ENCODE measurements around the gene SNRNP200. TPM values are rescaled to one million over a fixed set of nuclear protein-coding genes. Genes with fewer than 3 reads are reported as not detected.

Gene SNRNP200
- polyA plus RNA-seq, 6 donors from 2014 or later = 61.7 to 95.9 (median 71.2) TPM

DNA sequence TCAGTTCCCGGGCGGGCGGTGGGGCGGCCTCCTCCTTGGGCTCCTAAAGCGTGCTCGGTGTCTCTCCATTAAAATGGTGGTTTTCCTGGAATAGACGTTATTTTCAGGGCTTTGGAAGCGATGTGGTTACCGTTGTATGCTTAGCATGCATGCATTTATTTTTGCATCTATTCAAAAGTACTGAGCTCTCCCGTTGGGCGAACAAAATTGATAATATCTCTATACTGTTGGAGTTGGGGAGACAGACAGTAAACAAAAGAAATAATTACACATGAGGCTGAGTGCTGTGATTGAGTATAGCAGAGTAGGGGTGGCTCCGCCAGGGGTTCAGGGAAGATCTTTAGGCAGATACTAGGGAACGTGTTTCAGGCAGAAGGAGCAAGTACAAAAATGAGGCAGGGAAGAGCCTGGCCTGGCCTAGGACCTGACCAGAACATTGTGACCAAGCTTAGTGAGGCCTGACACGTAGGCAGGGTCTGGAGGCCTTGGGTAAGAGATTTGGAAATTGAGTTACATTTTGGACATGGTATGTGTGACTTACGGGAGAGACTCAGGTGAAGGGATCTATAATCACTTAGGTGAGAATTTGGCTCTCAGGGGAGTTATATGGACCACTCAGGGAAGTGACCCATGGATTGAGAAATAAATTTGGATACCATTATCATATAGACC, 30.9 kb upstream of the SNRNP200 start:
- ATAC-seq (ENCODE audit: low read depth in 2 of 2) (no peak), DNase-seq (no peak)
- Mint-ChIP-seq H3K27me3 (no peaks in the 10 kb centered on the region), H3K4me1 (peaks cover 24 to 28% (median 25%) of the 10 kb centered on the region in 3 donors), H3K36me3 (no peaks in the 10 kb centered on the region), H3K27ac (peak overlapping the region; percentile 48 to 97 (median 79)), H3K4me3 (peak overlapping the region; percentile 77 to 96 (median 88)), H3K9me3 (no peaks in the 10 kb centered on the region)

GRCh38 chr2:96333708-96334107, 28.4 kb upstream of the SNRNP200 start:
- Mint-ChIP-seq H3K27ac (peak overlapping the region in 4 of 6 donors; percentile 18 to 90 (median 64)), H3K4me3 (peak overlapping the region in 6 of 8 donors; percentile 74 to 96 (median 84)), H3K36me3 (no peaks in the 10 kb centered on the region), H3K27me3 (no peaks in the 10 kb centered on the region), H3K9me3 (no peaks in the 10 kb centered on the region), H3K4me1 (peaks cover 24 to 28% (median 25%) of the 10 kb centered on the region in 3 donors)
- DNase-seq (no peak), ATAC-seq (ENCODE audit: low read depth in 2 of 2) (no peak)

GRCh38 chr2:96330407-96330806, 25.1 kb upstream of the SNRNP200 start:
- H3K36me3 Mint-ChIP-seq = no peaks in the 10 kb centered on the region
- peaks cover 22 to 34% (median 30%) of the 10 kb centered on the region in 3 donors for H3K4me1 Mint-ChIP-seq
- H3K27ac Mint-ChIP-seq = no peak overlapping the region
- no peaks in the 10 kb centered on the region for H3K9me3 Mint-ChIP-seq
- H3K27me3 Mint-ChIP-seq = no peaks in the 10 kb centered on the region
- H3K4me3 Mint-ChIP-seq = no peak overlapping the region
- DNase-seq (no peak), ATAC-seq (ENCODE audit: low read depth in 2 of 2) (no peak)

DNA sequence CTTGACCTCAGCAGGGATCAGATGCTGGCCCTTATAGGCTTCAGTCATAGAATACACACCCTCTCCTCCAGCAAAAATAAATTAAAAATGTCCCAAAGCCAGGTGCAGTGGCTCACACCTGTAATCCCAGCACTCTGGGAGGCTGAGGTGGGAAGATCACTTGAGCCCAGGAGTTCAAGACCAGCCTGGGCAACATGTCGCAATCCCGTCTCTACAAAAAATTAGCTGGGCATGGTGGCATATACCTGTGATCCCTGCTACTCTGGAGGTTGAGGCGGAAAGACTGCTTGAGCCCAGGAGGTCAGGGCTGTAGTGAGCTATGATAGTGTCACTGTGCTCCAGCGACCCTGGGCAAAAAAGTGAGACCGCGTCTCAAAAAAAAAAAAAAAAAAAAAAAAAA, 24.5 kb upstream of the SNRNP200 start:
- Mint-ChIP-seq H3K4me1 (peaks cover 23 to 35% (median 28%) of the 10 kb centered on the region in 3 donors), H3K9me3 (no peaks in the 10 kb centered on the region), H3K27me3 (no peaks in the 10 kb centered on the region), H3K36me3 (no peaks in the 10 kb centered on the region), H3K4me3 (no peak overlapping the region), H3K27ac (no peak overlapping the region)
- DNase-seq = no peak
- no peak for ATAC-seq (ENCODE audit: low read depth in 2 of 2)

GRCh38 chr2:96329456-96329855, 24.1 kb upstream of the SNRNP200 start:
- peaks cover 23 to 35% (median 29%) of the 10 kb centered on the region in 3 donors for H3K4me1 Mint-ChIP-seq

GRCh38 chr2:96326990-96327820, 21.9 kb upstream of the SNRNP200 start:
- H3K27me3 Mint-ChIP-seq = no peaks in the 10 kb centered on the region
- H3K27ac Mint-ChIP-seq = peak overlapping the region in 1 of 6 donors; percentile 6
- no peaks in the 10 kb centered on the region for H3K9me3 Mint-ChIP-seq
- no peak for ATAC-seq (ENCODE audit: low read depth in 2 of 2)
- H3K36me3 Mint-ChIP-seq = no peaks in the 10 kb centered on the region
- no peak for DNase-seq
- peak overlapping the region in 4 of 8 donors; percentile 20 to 81 (median 42) for H3K4me3 Mint-ChIP-seq
- peaks cover 20 to 32% (median 28%) of the 10 kb centered on the region in 3 donors for H3K4me1 Mint-ChIP-seq

More at GRCh38 chr2:96329456-96329855, 24.1 kb upstream of the SNRNP200 start:
- no peak for ATAC-seq (ENCODE audit: low read depth in 2 of 2)
- DNase-seq = no peak
- no peak overlapping the region for H3K4me3 Mint-ChIP-seq
- H3K27me3 Mint-ChIP-seq = no peaks in the 10 kb centered on the region
- no peak overlapping the region for H3K27ac Mint-ChIP-seq
- H3K9me3 Mint-ChIP-seq = no peaks in the 10 kb centered on the region
- no peaks in the 10 kb centered on the region for H3K36me3 Mint-ChIP-seq

- peak overlapping the region in 1 of 6 donors; percentile 6 for H3K27ac Mint-ChIP-seq
- peak overlapping the region in 4 of 8 donors; percentile 20 to 81 (median 36) for H3K4me3 Mint-ChIP-seq
- DNase-seq (no peak), ATAC-seq (ENCODE audit: low read depth in 2 of 2) (no peak)
- no peaks in the 10 kb centered on the region for H3K27me3 Mint-ChIP-seq
- H3K9me3 Mint-ChIP-seq = no peaks in the 10 kb centered on the region
- H3K36me3 Mint-ChIP-seq = no peaks in the 10 kb centered on the region
- H3K4me1 Mint-ChIP-seq = peaks cover 24 to 36% (median 32%) of the 10 kb centered on the region in 3 donors
Measured at GRCh38 chr2:96326564-96326963, 21.2 kb upstream of the SNRNP200 start.

- Mint-ChIP-seq H3K27me3 (no peaks in the 10 kb centered on the region), H3K36me3 (no peaks in the 10 kb centered on the region), H3K27ac (peak overlapping the region in 5 of 6 donors; percentile 40 to 83 (median 76)), H3K9me3 (no peaks in the 10 kb centered on the region), H3K4me3 (peak overlapping the region; percentile 81 to 94 (median 94)), H3K4me1 (peaks cover 25 to 40% (median 37%) of the 10 kb centered on the region in 3 donors)
- no peak for ATAC-seq (ENCODE audit: low read depth in 2 of 2)
- DNase-seq = no peak
Measured at GRCh38 chr2:96325884-96326255, 20.5 kb upstream of the SNRNP200 start.

DNA sequence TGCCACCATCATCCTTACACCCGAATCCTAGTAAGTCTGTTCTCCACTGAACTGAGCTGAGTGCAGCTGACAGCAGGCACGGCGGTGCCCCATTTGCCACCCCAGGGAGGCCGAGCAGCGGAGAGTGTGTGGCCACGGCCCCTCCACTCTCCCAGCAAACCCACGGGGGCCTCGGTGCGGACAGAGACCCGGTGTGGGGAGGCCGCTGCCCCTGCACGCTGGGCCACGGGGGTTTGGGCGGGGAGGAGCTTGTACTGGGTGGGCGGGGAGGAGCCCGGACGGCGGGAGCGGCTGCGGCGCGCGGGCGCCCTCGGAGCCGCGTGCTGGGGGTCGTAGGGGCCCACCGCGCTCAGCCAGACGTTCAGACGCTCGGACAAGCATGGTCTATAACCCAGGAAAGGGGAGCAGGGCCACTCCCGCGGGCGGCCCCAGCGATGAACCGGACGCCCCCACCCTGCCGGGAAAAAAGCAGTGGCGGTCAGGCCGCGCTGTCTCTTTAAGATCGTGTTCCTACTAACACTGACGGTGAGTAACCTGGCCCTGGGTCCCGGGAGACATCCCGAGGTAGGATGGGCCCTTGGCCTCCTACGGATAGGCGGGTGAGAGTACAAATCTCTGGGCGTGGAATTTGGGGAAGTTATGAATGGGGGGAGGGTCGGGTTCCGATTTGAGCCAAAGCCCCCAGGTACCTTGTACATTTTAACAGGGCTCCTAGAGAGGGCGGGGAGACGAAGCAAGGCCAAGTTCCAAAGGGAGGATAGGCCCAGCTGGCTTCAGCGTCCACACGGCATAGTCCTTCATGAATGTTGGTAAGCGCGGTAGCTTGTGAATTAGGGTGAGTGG, 19.9 kb upstream of the SNRNP200 start, which contains the start of gene ITPRIPL1:
TSS of gene ITPRIPL1 (plus strand) at position 277 of the 843 bp plus-strand sequence. CDS start at position 800, 523 bp downstream.
- Mint-ChIP-seq H3K27ac (peak within 1 kb of the TSS; percentile 30 to 83 (median 80)), H3K27me3 (no peaks in the 10 kb centered on the region), H3K9me3 (no peaks in the 10 kb centered on the region), H3K36me3 (no peaks in the 10 kb centered on the region), H3K4me3 (peak within 1 kb of the TSS; percentile 81 to 94 (median 94)), H3K4me1 (peaks cover 29 to 46% (median 42%) of the 10 kb centered on the region in 3 donors)
- no peak for ATAC-seq (ENCODE audit: low read depth in 2 of 2)
- no peak for DNase-seq

DNA sequence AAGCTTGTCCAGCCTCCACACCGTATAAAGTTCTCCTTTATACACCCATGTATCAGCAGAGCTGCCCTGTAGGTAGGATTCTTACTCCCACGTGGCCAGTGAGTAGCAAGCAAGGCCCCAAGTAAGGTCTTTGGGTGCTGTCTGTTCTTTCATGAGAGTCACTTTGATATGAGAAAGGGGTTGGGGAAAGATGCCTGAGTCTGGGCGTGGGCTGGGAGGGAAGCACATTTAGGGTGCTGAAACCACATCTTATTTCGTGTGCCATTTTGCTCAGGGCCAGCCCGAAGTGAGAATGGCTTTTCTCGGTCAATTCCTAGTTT, 19.3 kb upstream of the SNRNP200 start:
- ATAC-seq (ENCODE audit: low read depth in 2 of 2) (no peak), DNase-seq (no peak)
- H3K4me1 Mint-ChIP-seq = peaks cover 29 to 52% (median 42%) of the 10 kb centered on the region in 3 donors
- no peaks in the 10 kb centered on the region for H3K27me3 Mint-ChIP-seq
- peak overlapping the region; percentile 81 to 94 (median 92) for H3K4me3 Mint-ChIP-seq
- H3K9me3 Mint-ChIP-seq = no peaks in the 10 kb centered on the region
- H3K36me3 Mint-ChIP-seq = no peaks in the 10 kb centered on the region
- H3K27ac Mint-ChIP-seq = peak overlapping the region in 4 of 6 donors; percentile 30 to 82 (median 81)

- H3K9me3 Mint-ChIP-seq = no peaks in the 10 kb centered on the region
- H3K36me3 Mint-ChIP-seq = no peaks in the 10 kb centered on the region
- no peak overlapping the region for H3K27ac Mint-ChIP-seq
- H3K4me3 Mint-ChIP-seq = peak overlapping the region in 5 of 8 donors; percentile 15 to 94 (median 82)
- DNase-seq (no peak), ATAC-seq (ENCODE audit: low read depth in 2 of 2) (no peak)
- H3K27me3 Mint-ChIP-seq = no peaks in the 10 kb centered on the region
- peaks cover 36 to 58% (median 47%) of the 10 kb centered on the region in 3 donors for H3K4me1 Mint-ChIP-seq
Measured at GRCh38 chr2:96323849-96324248, 18.5 kb upstream of the SNRNP200 start.

GRCh38 chr2:96320728-96321622, 15.6 kb upstream of the SNRNP200 start:
- Mint-ChIP-seq H3K4me1 (peaks cover 40 to 64% (median 45%) of the 10 kb centered on the region in 3 donors), H3K27ac (peak overlapping the region; percentile 0 to 94 (median 58)), H3K36me3 (no peaks in the 10 kb centered on the region), H3K9me3 (no peaks in the 10 kb centered on the region), H3K4me3 (peak overlapping the region; percentile 84 to 96 (median 92)), H3K27me3 (no peaks in the 10 kb centered on the region)
- ATAC-seq (ENCODE audit: low read depth in 2 of 2) = peak; percentile 12 to 21
- peak; percentile 29 for DNase-seq
